ENCODE results near the gene ZNF341. TPM values are rescaled to one million over a fixed set of nuclear protein-coding genes. Genes with fewer than 3 reads are reported as not detected.

Gene ZNF341
- total and polyA plus RNA-seq, 9 of the 15 experiments (the other 6 are each of a cell fraction or from before 2014, with no cell fraction given): 0.08 to 2.6 (median 1.0) TPM

DNA sequence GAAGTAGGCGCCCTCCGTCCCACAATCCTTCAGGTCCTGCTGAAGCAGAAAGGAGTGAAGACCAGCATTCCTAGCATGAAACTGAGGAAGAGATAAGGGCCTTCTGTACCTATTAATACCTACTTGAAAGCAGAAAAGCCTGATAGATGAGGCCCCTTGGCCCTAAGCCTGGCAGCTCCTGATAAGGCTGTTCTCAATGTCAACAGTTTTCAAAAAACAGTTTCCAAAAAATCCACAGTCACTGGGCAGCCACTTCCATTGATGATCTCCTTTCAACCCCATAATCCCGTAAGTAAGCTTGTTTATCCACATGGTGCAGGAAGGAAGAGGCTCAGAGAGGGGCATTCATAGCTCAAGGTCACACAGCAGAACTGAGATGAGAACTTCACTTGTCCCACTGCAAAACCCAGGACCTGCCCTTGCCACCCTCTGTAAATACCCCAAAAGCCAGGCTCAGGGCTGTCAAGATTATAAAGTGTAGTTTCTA, 42.8 kb upstream of the ZNF341 start (continued):
- TF ChIP-seq, protein P1, sequence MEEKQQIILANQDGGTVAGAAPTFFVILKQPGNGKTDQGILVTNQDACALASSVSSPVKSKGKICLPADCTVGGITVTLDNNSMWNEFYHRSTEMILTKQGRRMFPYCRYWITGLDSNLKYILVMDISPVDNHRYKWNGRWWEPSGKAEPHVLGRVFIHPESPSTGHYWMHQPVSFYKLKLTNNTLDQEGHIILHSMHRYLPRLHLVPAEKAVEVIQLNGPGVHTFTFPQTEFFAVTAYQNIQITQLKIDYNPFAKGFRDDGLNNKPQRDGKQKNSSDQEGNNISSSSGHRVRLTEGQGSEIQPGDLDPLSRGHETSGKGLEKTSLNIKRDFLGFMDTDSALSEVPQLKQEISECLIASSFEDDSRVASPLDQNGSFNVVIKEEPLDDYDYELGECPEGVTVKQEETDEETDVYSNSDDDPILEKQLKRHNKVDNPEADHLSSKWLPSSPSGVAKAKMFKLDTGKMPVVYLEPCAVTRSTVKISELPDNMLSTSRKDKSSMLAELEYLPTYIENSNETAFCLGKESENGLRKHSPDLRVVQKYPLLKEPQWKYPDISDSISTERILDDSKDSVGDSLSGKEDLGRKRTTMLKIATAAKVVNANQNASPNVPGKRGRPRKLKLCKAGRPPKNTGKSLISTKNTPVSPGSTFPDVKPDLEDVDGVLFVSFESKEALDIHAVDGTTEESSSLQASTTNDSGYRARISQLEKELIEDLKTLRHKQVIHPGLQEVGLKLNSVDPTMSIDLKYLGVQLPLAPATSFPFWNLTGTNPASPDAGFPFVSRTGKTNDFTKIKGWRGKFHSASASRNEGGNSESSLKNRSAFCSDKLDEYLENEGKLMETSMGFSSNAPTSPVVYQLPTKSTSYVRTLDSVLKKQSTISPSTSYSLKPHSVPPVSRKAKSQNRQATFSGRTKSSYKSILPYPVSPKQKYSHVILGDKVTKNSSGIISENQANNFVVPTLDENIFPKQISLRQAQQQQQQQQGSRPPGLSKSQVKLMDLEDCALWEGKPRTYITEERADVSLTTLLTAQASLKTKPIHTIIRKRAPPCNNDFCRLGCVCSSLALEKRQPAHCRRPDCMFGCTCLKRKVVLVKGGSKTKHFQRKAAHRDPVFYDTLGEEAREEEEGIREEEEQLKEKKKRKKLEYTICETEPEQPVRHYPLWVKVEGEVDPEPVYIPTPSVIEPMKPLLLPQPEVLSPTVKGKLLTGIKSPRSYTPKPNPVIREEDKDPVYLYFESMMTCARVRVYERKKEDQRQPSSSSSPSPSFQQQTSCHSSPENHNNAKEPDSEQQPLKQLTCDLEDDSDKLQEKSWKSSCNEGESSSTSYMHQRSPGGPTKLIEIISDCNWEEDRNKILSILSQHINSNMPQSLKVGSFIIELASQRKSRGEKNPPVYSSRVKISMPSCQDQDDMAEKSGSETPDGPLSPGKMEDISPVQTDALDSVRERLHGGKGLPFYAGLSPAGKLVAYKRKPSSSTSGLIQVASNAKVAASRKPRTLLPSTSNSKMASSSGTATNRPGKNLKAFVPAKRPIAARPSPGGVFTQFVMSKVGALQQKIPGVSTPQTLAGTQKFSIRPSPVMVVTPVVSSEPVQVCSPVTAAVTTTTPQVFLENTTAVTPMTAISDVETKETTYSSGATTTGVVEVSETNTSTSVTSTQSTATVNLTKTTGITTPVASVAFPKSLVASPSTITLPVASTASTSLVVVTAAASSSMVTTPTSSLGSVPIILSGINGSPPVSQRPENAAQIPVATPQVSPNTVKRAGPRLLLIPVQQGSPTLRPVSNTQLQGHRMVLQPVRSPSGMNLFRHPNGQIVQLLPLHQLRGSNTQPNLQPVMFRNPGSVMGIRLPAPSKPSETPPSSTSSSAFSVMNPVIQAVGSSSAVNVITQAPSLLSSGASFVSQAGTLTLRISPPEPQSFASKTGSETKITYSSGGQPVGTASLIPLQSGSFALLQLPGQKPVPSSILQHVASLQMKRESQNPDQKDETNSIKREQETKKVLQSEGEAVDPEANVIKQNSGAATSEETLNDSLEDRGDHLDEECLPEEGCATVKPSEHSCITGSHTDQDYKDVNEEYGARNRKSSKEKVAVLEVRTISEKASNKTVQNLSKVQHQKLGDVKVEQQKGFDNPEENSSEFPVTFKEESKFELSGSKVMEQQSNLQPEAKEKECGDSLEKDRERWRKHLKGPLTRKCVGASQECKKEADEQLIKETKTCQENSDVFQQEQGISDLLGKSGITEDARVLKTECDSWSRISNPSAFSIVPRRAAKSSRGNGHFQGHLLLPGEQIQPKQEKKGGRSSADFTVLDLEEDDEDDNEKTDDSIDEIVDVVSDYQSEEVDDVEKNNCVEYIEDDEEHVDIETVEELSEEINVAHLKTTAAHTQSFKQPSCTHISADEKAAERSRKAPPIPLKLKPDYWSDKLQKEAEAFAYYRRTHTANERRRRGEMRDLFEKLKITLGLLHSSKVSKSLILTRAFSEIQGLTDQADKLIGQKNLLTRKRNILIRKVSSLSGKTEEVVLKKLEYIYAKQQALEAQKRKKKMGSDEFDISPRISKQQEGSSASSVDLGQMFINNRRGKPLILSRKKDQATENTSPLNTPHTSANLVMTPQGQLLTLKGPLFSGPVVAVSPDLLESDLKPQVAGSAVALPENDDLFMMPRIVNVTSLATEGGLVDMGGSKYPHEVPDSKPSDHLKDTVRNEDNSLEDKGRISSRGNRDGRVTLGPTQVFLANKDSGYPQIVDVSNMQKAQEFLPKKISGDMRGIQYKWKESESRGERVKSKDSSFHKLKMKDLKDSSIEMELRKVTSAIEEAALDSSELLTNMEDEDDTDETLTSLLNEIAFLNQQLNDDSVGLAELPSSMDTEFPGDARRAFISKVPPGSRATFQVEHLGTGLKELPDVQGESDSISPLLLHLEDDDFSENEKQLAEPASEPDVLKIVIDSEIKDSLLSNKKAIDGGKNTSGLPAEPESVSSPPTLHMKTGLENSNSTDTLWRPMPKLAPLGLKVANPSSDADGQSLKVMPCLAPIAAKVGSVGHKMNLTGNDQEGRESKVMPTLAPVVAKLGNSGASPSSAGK (IDR thresholded peaks at IDR 0.05): no peak
- no peak for TF ChIP-seq C11orf30 (IDR thresholded peaks at IDR 0.05; ENCODE audit: low read depth)
- 0 out of 2 replicates have a peak, but pooled peaks have one; percentile 20 for TF ChIP-seq JUN (IDR thresholded peaks at IDR 0.05; ENCODE audit: borderline replicate concordance, low read depth, low read length)
- TF ChIP-seq JUN (CRISPR knock-in tag; IDR thresholded peaks at IDR 0.05; ENCODE audit: borderline replicate concordance): no peak
- no peak for TF ChIP-seq ZNF197 (CRISPR knock-in tag; IDR thresholded peaks at IDR 0.05; ENCODE audit: low read depth)
- no peak for TF ChIP-seq TFAM (CRISPR knock-in tag; conservative IDR thresholded peaks at IDR 0.05)
- TF ChIP-seq, protein P2, sequence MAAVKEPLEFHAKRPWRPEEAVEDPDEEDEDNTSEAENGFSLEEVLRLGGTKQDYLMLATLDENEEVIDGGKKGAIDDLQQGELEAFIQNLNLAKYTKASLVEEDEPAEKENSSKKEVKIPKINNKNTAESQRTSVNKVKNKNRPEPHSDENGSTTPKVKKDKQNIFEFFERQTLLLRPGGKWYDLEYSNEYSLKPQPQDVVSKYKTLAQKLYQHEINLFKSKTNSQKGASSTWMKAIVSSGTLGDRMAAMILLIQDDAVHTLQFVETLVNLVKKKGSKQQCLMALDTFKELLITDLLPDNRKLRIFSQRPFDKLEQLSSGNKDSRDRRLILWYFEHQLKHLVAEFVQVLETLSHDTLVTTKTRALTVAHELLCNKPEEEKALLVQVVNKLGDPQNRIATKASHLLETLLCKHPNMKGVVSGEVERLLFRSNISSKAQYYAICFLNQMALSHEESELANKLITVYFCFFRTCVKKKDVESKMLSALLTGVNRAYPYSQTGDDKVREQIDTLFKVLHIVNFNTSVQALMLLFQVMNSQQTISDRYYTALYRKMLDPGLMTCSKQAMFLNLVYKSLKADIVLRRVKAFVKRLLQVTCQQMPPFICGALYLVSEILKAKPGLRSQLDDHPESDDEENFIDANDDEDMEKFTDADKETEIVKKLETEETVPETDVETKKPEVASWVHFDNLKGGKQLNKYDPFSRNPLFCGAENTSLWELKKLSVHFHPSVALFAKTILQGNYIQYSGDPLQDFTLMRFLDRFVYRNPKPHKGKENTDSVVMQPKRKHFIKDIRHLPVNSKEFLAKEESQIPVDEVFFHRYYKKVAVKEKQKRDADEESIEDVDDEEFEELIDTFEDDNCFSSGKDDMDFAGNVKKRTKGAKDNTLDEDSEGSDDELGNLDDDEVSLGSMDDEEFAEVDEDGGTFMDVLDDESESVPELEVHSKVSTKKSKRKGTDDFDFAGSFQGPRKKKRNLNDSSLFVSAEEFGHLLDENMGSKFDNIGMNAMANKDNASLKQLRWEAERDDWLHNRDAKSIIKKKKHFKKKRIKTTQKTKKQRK (IDR thresholded peaks at IDR 0.05; ENCODE audit: borderline replicate concordance, low read depth, low read length): no peak
- TF ChIP-seq ZNF3 (CRISPR knock-in tag; IDR thresholded peaks at IDR 0.05): no peak
- TF ChIP-seq, protein P3, sequence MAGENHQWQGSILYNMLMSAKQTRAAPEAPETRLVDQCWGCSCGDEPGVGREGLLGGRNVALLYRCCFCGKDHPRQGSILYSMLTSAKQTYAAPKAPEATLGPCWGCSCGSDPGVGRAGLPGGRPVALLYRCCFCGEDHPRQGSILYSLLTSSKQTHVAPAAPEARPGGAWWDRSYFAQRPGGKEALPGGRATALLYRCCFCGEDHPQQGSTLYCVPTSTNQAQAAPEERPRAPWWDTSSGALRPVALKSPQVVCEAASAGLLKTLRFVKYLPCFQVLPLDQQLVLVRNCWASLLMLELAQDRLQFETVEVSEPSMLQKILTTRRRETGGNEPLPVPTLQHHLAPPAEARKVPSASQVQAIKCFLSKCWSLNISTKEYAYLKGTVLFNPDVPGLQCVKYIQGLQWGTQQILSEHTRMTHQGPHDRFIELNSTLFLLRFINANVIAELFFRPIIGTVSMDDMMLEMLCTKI (IDR thresholded peaks at IDR 0.05; ENCODE audit: partially characterized antibody): no peak
- TF ChIP-seq KLF6 (CRISPR knock-in tag; IDR thresholded peaks at IDR 0.05; ENCODE audit: borderline replicate concordance): no peak
- no peak for TF ChIP-seq BDP1 (IDR thresholded peaks at IDR 0.05; ENCODE audit: insufficient read depth, insufficient read length)
- peak; percentile 87 for TF ChIP-seq PML (IDR thresholded peaks at IDR 0.05; ENCODE audit: low read length)
- no peak for TF ChIP-seq ZNF583 (CRISPR knock-in tag; IDR thresholded peaks at IDR 0.05)

Data from K562 (cell line).